Choroid plexus epithelial cell (primary cell): Measurements from ENCODE around the gene MYH15.
"Not testable (repeated sequence)": the region's sequence is repeated elsewhere in the genome, so short reads cannot be mapped to it uniquely, and the experiment has no call there.

Source experiments
- DNase-seq: peaks from one replicate; pipeline ENCODE4 v3.0.0-alpha.2; 2010; ENCODE audit warnings: low read depth
- H3K4me3 ChIP-seq: 2 replicates; pipeline ENCODE4 v1.5.1; 2011; ENCODE audit warnings: low read depth, mild to moderate bottlenecking, control low read depth, low read length, moderate library complexity
- TF ChIP-seq, protein P1 (sequence below): conservative IDR thresholded peaks from 2 replicates; pipeline ENCODE4 v1.5.1; 2011; ENCODE audit warnings: low read depth, mild to moderate bottlenecking, control low read depth, inconsistent platforms, low read length, moderate library complexity

MYH15 gene

DNA sequence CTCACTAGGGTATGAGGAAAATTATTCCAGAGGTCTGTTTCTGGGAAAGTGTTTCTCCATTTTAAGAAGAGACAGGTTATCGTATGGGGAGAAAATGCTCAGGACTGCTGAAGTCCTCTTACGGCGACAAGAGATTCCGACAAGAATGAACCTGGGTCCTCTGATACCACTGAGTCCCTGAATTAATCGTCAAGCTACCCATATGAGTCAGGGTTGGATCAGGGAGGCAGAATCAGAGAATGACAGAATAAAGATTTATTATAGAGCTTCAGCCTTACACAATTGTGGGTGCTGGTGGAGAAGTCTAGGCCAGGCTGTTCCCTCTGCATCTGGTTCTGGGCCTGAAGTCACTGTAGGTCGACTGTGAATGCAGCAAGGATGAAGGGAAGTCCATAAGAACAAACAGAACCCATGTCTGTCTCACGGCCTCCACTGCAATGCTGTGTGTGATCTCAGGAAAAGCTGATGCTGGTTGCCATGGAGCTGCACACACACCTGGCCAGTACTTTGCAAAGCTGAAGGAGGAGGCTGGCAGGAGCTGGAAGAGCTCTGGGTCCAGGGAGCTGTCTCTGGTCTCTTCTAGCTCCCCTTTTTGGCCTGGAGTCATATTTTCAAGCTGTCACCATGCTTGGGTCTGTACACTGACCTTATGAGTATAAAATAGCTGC is 130.1 kb downstream of the MYH15 start:
- H3K4me3 ChIP-seq = no peak overlapping the region
- DNase-seq = no peak
- TF ChIP-seq, protein P1, sequence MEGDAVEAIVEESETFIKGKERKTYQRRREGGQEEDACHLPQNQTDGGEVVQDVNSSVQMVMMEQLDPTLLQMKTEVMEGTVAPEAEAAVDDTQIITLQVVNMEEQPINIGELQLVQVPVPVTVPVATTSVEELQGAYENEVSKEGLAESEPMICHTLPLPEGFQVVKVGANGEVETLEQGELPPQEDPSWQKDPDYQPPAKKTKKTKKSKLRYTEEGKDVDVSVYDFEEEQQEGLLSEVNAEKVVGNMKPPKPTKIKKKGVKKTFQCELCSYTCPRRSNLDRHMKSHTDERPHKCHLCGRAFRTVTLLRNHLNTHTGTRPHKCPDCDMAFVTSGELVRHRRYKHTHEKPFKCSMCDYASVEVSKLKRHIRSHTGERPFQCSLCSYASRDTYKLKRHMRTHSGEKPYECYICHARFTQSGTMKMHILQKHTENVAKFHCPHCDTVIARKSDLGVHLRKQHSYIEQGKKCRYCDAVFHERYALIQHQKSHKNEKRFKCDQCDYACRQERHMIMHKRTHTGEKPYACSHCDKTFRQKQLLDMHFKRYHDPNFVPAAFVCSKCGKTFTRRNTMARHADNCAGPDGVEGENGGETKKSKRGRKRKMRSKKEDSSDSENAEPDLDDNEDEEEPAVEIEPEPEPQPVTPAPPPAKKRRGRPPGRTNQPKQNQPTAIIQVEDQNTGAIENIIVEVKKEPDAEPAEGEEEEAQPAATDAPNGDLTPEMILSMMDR = no peak

DNA sequence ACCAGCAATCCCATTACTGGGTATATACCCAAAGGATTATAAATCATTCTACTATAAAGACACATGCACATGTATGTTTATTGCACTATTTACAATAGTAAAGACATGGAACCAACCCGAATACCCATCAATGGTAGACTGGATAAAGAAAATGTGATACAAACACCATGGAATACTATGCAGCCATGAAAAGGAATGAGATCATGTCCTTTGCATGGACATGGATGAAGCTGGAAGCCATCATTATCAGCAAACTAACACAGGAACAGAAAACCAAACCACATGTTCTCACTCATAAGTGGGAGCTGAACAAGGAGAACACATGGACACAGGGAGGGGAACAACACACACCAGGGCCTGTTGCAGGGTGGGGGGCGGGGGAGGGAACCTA is 131.4 kb downstream of the MYH15 start:
- not testable (repeated sequence) for DNase-seq, H3K4me3 ChIP-seq

DNA sequence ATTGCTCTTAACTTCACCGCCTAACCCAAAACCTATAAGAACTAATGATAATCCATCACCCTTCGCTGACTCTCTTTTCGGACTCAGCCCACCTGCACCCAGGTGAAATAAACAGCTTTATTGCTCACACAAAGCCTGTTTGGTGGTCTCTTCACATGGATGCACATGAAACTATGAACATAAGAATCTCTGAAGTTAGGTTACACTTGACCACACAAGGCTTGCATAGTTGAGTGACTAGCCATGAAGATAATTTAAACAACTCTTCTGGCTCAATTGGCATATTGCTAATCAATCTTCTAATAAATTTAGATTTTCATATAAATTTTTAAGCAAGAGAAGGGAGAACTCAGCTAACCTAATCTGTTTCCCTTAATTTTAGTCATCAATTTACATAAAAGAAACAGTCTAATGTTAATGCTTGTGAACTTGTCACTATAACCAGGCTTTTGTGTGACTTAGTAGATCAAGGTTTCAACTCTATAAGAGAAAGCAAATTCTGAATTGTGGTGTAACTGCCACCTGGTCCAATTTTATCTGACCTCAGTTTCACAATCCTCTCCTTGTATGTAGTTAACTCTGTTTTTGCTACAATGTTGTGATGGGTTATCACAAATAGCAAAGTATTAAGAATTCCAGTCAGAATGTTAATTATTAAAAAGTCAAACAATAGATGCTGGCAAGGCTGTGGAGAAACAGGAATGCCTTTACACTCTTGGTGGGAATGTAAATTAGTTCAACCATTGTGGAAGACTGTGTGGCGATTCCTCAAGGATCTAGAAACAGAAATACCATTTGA is 132.0 kb downstream of the MYH15 start:
- H3K4me3 ChIP-seq = no peak overlapping the region
- no peak for DNase-seq
- TF ChIP-seq, protein P1 = no peak

DNA sequence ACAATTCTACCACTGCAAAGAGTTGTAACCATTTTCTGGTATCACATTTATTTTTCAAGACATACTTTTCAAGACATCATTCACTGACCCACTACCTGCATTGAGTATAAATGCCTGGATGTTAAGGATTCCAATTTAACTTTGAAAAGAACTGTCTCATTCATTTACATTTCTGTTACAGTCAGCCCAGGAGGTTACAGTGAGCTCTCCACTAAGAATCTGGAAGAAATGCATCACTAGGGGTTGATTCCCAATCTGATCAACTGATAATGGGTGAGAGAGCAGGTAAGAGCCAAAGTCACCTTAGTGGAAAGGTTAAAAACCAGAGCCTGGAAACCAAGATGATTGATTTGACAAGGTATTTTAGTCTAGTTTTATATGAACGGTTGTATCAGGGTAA is 133.0 kb downstream of the MYH15 start:
- H3K4me3 ChIP-seq = no peak overlapping the region
- TF ChIP-seq, protein P1 = no peak
- no peak for DNase-seq

DNA sequence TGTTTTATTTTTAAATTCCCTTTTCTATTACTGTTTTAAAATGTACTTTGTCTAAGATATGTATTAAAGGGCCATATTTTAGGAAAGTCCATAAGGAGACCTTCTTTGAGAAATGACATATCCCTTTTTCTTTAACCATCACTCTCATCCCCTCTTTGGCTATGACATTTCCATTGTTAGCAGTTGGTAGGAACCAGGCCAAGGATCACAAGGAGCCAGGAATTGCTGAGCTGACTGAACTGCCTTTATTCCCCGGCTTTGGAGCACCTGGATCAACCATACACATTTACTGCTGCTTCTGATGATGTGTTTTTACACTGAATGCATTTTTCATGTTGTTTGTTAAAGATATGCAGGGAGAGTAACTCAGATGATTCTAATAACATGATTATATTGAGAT is 134.4 kb downstream of the MYH15 start:
- no peak for DNase-seq
- H3K4me3 ChIP-seq = no peak overlapping the region
- TF ChIP-seq, protein P1 = no peak

DNA sequence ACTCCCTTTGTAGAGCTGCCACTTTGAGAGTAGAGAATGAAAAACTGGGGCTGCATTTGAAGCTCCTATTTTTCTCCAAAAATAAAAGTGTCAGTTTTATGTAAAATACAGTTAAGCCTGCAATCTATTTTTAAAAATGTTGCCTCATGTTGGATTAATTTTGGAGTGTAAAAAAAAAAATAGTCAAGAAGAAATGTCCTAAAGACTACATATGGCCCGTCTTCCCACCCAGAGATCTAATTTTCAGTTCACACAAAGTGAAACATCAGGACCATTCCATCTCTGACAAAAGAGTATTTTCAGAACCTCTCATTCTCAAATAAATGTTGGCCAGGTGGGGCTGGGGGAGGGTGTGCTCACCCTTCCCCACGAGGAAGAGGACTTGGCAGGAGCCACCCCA is 151.4 kb downstream of the MYH15 start:
- TF ChIP-seq, protein P1 = no peak
- no peak for DNase-seq
- no peak overlapping the region for H3K4me3 ChIP-seq

DNA sequence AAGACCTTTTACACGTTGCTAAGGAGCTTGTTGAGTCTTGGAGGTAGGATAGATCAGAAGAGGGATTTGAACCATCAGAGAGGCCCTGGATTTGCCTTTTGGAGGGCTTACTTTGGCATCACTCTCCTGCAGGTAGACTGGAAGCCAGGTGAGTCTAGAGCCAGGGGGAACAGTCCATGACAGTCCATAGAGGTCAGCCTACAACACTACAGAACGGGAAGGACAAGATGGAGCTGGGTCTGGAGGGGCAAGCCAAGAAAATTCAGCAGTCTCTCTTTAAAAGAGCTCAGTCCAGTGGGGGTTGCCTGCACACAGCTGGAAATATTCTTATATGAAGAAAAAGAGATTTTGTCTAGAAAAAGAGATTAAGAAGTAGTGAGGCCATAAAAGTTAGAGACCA is 153.4 kb downstream of the MYH15 start:
- H3K4me3 ChIP-seq = no peak overlapping the region
- DNase-seq = no peak
- TF ChIP-seq, protein P1 = no peak
